22Rv1 (cell line): Measurements from ENCODE around the gene C4orf36.

Experiments
- H3K27ac ChIP-seq: fragments of 450-650 bp; 2 replicates; pipeline ENCODE4 v1.5.1; 2017
- CTCF ChIP-seq: fragments of 450-650 bp; IDR thresholded peaks from 2 replicates; pipeline ENCODE4 v1.5.1; 2017; ENCODE audit warnings: mild to moderate bottlenecking
- ZFX ChIP-seq: fragments of 450-650 bp; IDR thresholded peaks from 2 replicates; pipeline ENCODE4 v1.6.1; 2017; ENCODE audit warnings: antibody characterized with exemption, borderline replicate concordance

C4orf36 gene

GRCh38 chr4:86848732-86849619 lies 43.2 kb downstream of the C4orf36 start, which contains the start of gene SLC10A6:
Gene SLC10A6 (minus strand): TSS chr4:86849384. CDS start chr4:86849115, 269 bp downstream.
- TF ChIP-seq ZFX (no peak), CTCF (no peak)
- H3K27ac ChIP-seq: no peak within 1 kb of the TSS

- TF ChIP-seq CTCF (no peak), ZFX (no peak)
- H3K27ac ChIP-seq: no peak overlapping the region
Observed at GRCh38 chr4:86848136-86848535, 44.1 kb downstream of the C4orf36 start.

GRCh38 chr4:86847571-86847970 lies 44.7 kb downstream of the C4orf36 start:
- TF ChIP-seq CTCF (no peak), ZFX (no peak)
- H3K27ac ChIP-seq: no peak overlapping the region

GRCh38 chr4:86846921-86847320 lies 45.3 kb downstream of the C4orf36 start:
- no peak overlapping the region for H3K27ac ChIP-seq
- no peak for TF ChIP-seq CTCF
- no peak for TF ChIP-seq ZFX

GRCh38 chr4:86845593-86845992 lies 46.6 kb downstream of the C4orf36 start:
- TF ChIP-seq ZFX: no peak
- no peak for TF ChIP-seq CTCF
- H3K27ac ChIP-seq: no peak overlapping the region

- H3K27ac ChIP-seq: no peak overlapping the region
- no peak for TF ChIP-seq CTCF
Observed at GRCh38 chr4:86841309-86841708, 50.9 kb downstream of the C4orf36 start.

- no peak overlapping the region for H3K27ac ChIP-seq
- no peak for TF ChIP-seq ZFX
- no peak for TF ChIP-seq CTCF
Observed at GRCh38 chr4:86840858-86841257, 51.4 kb downstream of the C4orf36 start.
